ENCODE measurements around the gene NGEF.
A peak's percentile ranks its signal among the peaks of the same experiment; 100 is the strongest.

Gene NGEF

GRCh38 chr2:232880764-232881351 lies 132.2 kb downstream of the NGEF start:
- no peak for DNase-seq

- no peak for DNase-seq
Measured at GRCh38 chr2:232879618-232880494, 133.2 kb downstream of the NGEF start.

GRCh38 chr2:232878855-232879617 lies 134.0 kb downstream of the NGEF start:
- no peak for DNase-seq

- DNase-seq = no peak
Measured at GRCh38 chr2:232877940-232878511, 135.0 kb downstream of the NGEF start.

GRCh38 chr2:232876978-232877441 lies 136.0 kb downstream of the NGEF start:
- no peak for DNase-seq

GRCh38 chr2:232876161-232876977 lies 136.7 kb downstream of the NGEF start:
- peak; percentile 38 for DNase-seq

GRCh38 chr2:232875256-232876121 lies 137.6 kb downstream of the NGEF start:
- DNase-seq = no peak

GRCh38 chr2:232874677-232875223 lies 138.3 kb downstream of the NGEF start:
- no peak for DNase-seq

- no peak for DNase-seq
Measured at GRCh38 chr2:232873909-232874641, 139.0 kb downstream of the NGEF start.

- DNase-seq = no peak
Measured at GRCh38 chr2:232873292-232873908, 139.7 kb downstream of the NGEF start.

- no peak for DNase-seq
Measured at GRCh38 chr2:232872826-232873225, 140.2 kb downstream of the NGEF start.

- DNase-seq = no peak
Measured at GRCh38 chr2:232871835-232872736, 141.0 kb downstream of the NGEF start.

GRCh38 chr2:232871418-232871834 lies 141.6 kb downstream of the NGEF start:
- DNase-seq = no peak

- DNase-seq = no peak
Measured at GRCh38 chr2:232870766-232871371, 142.2 kb downstream of the NGEF start.

- no peak for DNase-seq
Measured at GRCh38 chr2:232870018-232870765, 142.9 kb downstream of the NGEF start, which contains the start of gene SNORC. TSS of gene SNORC (plus strand) at chr2:232870264. CDS start at chr2:232870342, 78 bp downstream.

GRCh38 chr2:232869138-232870017 lies 143.7 kb downstream of the NGEF start:
- no peak for DNase-seq

Data from CD4-positive, alpha-beta T cell treated with Interleukin-17A for 1 hour (primary cell).